ENCODE data around the gene GRIFIN. TPM values are rescaled to one million over a fixed set of nuclear protein-coding genes. Genes with fewer than 3 reads are reported as not detected.

Gene GRIFIN
- total and polyA plus RNA-seq, 3 donors from 2014 or later = not detected

GRCh38 chr7:2499719-2500430, 23.7 kb upstream of the GRIFIN start:
- DNase-seq = no peak
- Histone ChIP-seq H3K36me3 (ENCODE audit: low read depth, missing control alignments) (no peaks in the 10 kb centered on the region), H3K27ac (no peak overlapping the region), H3K9me3 (no peaks in the 10 kb centered on the region), H3K27me3 (no peaks in the 10 kb centered on the region), H3K4me3 (no peak overlapping the region), H3K4me1 (peaks cover 15% of the 10 kb centered on the region)
- 85 to 93% methylated on average over 15 to 27 of the region's 27 CpGs for WGBS, 2 donors
- intact Hi-C loops (cut with DNase I; ENCODE audit: low total_unique reads) = no loop called here
- no peak for TF ChIP-seq CTCF (IDR thresholded peaks at IDR 0.05)
- no peak for TF ChIP-seq POLR2A (IDR thresholded peaks at IDR 0.05)

- intact Hi-C loops (cut with DNase I; ENCODE audit: low total_unique reads) = no loop called here
- TF ChIP-seq POLR2A (IDR thresholded peaks at IDR 0.05) (no peak), CTCF (IDR thresholded peaks at IDR 0.05) (no peak)
- peaks cover 15% of the 10 kb centered on the region for H3K4me1 ChIP-seq
- no peaks in the 10 kb centered on the region for H3K36me3 ChIP-seq (ENCODE audit: low read depth, missing control alignments)
- H3K27ac ChIP-seq = no peak overlapping the region
- DNase-seq = no peak
- H3K27me3 ChIP-seq = no peaks in the 10 kb centered on the region
- 81 to 90% methylated on average over 7 of the region's 7 CpGs for WGBS, 2 donors
- H3K9me3 ChIP-seq = no peaks in the 10 kb centered on the region
- H3K4me3 ChIP-seq = no peak overlapping the region
Observed at GRCh38 chr7:2499181-2499580, 23.0 kb upstream of the GRIFIN start.

- H3K36me3 ChIP-seq (ENCODE audit: low read depth, missing control alignments) = no peaks in the 10 kb centered on the region
- H3K27ac ChIP-seq = no peak overlapping the region
- 90 to 100% methylated on average over 2 to 4 of the region's 6 CpGs for WGBS, 2 donors
- no peak for TF ChIP-seq POLR2A (IDR thresholded peaks at IDR 0.05)
- TF ChIP-seq CTCF (IDR thresholded peaks at IDR 0.05) = no peak
- H3K4me1 ChIP-seq = peaks cover 15% of the 10 kb centered on the region
- intact Hi-C loops (cut with DNase I; ENCODE audit: low total_unique reads) = no loop called here
- DNase-seq = no peak
- no peak overlapping the region for H3K4me3 ChIP-seq
- H3K9me3 ChIP-seq = no peaks in the 10 kb centered on the region
- no peaks in the 10 kb centered on the region for H3K27me3 ChIP-seq
Observed at GRCh38 chr7:2498708-2499107, 22.5 kb upstream of the GRIFIN start.

GRCh38 chr7:2497500-2498336, 21.5 kb upstream of the GRIFIN start:
- H3K27me3 ChIP-seq = no peaks in the 10 kb centered on the region
- peaks cover 18% of the 10 kb centered on the region for H3K4me1 ChIP-seq
- intact Hi-C loops (cut with DNase I; ENCODE audit: low total_unique reads) = no loop called here
- no peak for TF ChIP-seq POLR2A (IDR thresholded peaks at IDR 0.05)
- no peak for TF ChIP-seq CTCF (IDR thresholded peaks at IDR 0.05)
- no peaks in the 10 kb centered on the region for H3K9me3 ChIP-seq
- no peaks in the 10 kb centered on the region for H3K36me3 ChIP-seq (ENCODE audit: low read depth, missing control alignments)
- DNase-seq = no peak
- no peak overlapping the region for H3K4me3 ChIP-seq
- 45 to 67% methylated on average over 10 to 25 of the region's 25 CpGs for WGBS, 2 donors
- H3K27ac ChIP-seq = no peak overlapping the region

Measured in testis (tissue), 3 donors.